Measurements from ENCODE around the gene TRAF3. TPM values are rescaled to one million over a fixed set of nuclear protein-coding genes. Genes with fewer than 3 reads are reported as not detected.

Gene TRAF3
- total RNA-seq, 1 donor from 2014 or later = 35.3 TPM

GRCh38 chr14:102897299-102898027 is 120.2 kb downstream of the TRAF3 start:
- FAIRE-seq = no peak

GRCh38 chr14:102898298-102898697 is 121.0 kb downstream of the TRAF3 start:
- H3K27me3 ChIP-seq (ENCODE audit: control insufficient read depth, insufficient read depth, low read length) = no peaks in the 10 kb centered on the region
- H3K36me3 ChIP-seq (ENCODE audit: control insufficient read depth, insufficient read depth, low read length) = peaks cover 8% of the 10 kb centered on the region
- DNase-seq (ENCODE audit: low read depth) (no peak), FAIRE-seq (no peak)
- H3K4me3 ChIP-seq (ENCODE audit: low read depth, low read length) = no peak overlapping the region
- no peak for TF ChIP-seq CTCF (IDR thresholded peaks at IDR 0.05; ENCODE audit: insufficient read depth, low read length, severe bottlenecking)

More at GRCh38 chr14:102897299-102898027, 120.2 kb downstream of the TRAF3 start:
- no peak overlapping the region for H3K4me3 ChIP-seq (ENCODE audit: low read depth, low read length)
- peaks cover 8% of the 10 kb centered on the region for H3K36me3 ChIP-seq (ENCODE audit: control insufficient read depth, insufficient read depth, low read length)
- no peaks in the 10 kb centered on the region for H3K27me3 ChIP-seq (ENCODE audit: control insufficient read depth, insufficient read depth, low read length)
- TF ChIP-seq CTCF (IDR thresholded peaks at IDR 0.05; ENCODE audit: insufficient read depth, low read length, severe bottlenecking) = no peak
- DNase-seq (ENCODE audit: low read depth) = no peak

DNA sequence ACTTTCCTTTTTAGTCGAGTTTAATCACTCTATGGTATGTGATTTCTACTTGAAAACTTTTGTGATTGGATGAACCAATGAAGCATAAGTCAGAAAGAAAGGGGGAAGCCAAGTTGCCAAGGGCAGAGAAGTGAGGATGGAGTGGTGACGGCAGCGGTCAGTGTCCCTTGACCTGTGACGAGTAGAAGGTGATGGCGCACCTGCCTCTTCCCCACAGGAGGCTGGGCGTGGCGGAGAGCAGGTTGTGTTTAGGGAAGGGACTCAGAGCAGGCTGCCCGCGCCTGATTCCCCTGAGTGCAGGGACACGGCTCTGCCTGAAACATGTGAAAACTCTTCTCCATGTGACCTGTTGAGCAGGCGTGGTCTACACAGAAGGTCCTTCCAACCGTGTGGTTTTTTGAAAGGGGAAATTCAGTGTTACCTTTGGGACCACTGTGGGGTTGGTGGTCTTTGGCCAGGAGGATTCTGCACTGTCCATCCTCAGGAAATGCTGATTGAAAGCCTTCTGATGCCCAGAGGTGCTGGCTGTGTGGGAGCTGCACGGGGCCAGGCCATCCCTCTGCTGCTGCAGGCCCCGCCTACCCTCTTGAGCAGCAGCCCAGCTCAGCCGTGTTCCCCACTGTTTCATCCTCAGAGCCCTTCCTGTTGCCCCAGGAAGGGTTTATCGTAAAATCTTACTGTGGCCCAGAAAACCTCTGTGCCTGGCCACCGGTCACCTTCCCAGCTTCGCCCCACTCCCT is 121.7 kb downstream of the TRAF3 start:
- Histone ChIP-seq H3K36me3 (ENCODE audit: control insufficient read depth, insufficient read depth, low read length) (peaks cover 6% of the 10 kb centered on the region), H3K27me3 (ENCODE audit: control insufficient read depth, insufficient read depth, low read length) (no peaks in the 10 kb centered on the region), H3K4me3 (ENCODE audit: low read depth, low read length) (no peak overlapping the region)
- no peak for TF ChIP-seq CTCF (IDR thresholded peaks at IDR 0.05; ENCODE audit: insufficient read depth, low read length, severe bottlenecking)
- DNase-seq (ENCODE audit: low read depth) (no peak), FAIRE-seq (no peak)

DNA sequence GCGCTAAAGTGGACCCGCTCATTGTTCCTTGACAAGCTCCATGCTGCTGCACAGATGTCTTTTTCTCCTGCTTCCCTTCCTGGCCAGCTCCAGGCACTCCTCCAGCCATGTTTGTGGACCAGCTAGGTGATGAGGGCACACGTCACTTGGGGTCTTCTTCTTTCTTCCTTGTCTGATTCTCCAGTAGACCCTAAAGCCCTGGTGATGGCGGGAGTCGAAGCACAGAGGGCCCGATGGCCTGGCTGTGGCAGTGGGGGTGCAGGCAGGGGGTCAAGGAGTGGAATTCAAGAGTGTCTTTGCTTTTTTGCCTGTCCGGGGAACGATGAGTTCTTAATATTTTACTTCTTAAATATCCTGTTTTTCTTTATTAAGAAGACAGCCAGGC is 122.3 kb downstream of the TRAF3 start:
- Histone ChIP-seq H3K4me3 (ENCODE audit: low read depth, low read length) (no peak overlapping the region), H3K27me3 (ENCODE audit: control insufficient read depth, insufficient read depth, low read length) (no peaks in the 10 kb centered on the region), H3K36me3 (ENCODE audit: control insufficient read depth, insufficient read depth, low read length) (peaks cover 6% of the 10 kb centered on the region)
- FAIRE-seq (no peak), DNase-seq (ENCODE audit: low read depth) (no peak)
- TF ChIP-seq CTCF (IDR thresholded peaks at IDR 0.05; ENCODE audit: insufficient read depth, low read length, severe bottlenecking) = no peak

DNA sequence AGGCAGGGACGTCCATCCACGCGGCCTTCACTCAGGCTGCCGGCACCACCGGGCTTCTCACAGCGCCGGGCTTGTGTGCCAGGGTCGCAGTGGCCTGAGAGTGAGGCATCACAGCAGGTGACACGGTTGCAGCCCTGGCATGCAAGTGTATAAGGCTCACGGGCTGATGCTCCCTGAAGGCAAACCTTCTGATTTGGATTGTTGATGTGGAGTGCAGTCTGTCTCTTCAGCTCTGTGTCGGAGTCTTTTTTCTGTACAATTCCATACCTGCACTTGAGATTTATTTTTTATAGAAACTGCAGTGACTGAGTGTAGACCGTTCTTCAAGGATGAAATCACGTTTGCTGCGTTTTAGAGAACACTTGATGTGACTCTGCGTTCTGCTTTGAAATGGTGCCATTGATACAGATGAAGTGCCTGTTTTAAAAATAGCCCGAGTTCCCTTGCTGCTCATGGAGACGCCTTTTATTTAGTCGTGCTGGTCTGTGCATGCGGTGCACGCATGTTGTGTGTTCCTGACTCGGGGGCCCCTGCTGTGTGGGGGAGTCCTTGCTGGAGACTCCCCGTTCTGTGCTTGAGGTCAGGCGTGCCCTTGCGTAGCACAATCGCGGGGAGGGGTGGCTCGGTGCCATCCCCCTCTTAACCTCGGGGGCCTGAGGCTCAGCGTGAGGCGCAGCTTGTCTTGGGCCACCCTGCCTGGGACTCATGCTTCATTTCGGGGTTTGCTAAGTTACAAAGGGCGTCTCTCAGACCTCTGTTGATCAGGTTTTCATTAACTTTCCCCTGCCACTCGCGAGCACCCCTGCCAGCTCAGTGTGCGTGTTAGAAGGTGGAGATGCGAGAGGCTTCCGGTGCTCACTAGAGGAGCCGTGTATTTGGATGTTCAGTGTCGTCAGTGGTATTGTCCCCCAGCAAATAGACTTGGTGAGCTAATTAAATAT is 123.7 kb downstream of the TRAF3 start:
- no peaks in the 10 kb centered on the region for H3K27me3 ChIP-seq (ENCODE audit: control insufficient read depth, insufficient read depth, low read length)
- FAIRE-seq (no peak), DNase-seq (ENCODE audit: low read depth) (no peak)
- peaks cover 8% of the 10 kb centered on the region for H3K36me3 ChIP-seq (ENCODE audit: control insufficient read depth, insufficient read depth, low read length)
- H3K4me3 ChIP-seq (ENCODE audit: low read depth, low read length) = no peak overlapping the region
- TF ChIP-seq CTCF (IDR thresholded peaks at IDR 0.05; ENCODE audit: insufficient read depth, low read length, severe bottlenecking) = no peak
